K562 (cell line): ENCODE data around the gene LMBR1. TPM values are rescaled to one million over a fixed set of nuclear protein-coding genes. Genes with fewer than 3 reads are reported as not detected.

Source experiments
- BCOR ChIP-seq: fragments of 450-650 bp; IDR thresholded peaks from 2 replicates; pipeline ENCODE4 v1.6.1; 2016
- EP300 ChIP-seq: IDR thresholded peaks from 2 replicates; pipeline ENCODE4 v1.6.1; 2012; ENCODE audit warnings: low read length, improper control_type of control experiment
- GATA2 ChIP-seq: sonication (generic); formaldehyde crosslinking; IDR thresholded peaks from 2 replicates; pipeline ENCODE4 v1.4.0; 2020; ENCODE audit warnings: mild to moderate bottlenecking, missing genetic modification reagents
- GATAD2A ChIP-seq: fragments of 450-650 bp; IDR thresholded peaks from 2 replicates; pipeline ENCODE4 v1.6.1; 2017
- HDAC2 ChIP-seq: fragments of 450-650 bp; IDR thresholded peaks from 2 replicates; pipeline ENCODE4 v1.6.1; 2016; ENCODE audit warnings: mild to moderate bottlenecking
- KAT7 ChIP-seq: sonication (generic); formaldehyde crosslinking; IDR thresholded peaks from 2 replicates; pipeline ENCODE4 v1.8.0; 2022; ENCODE audit warnings: missing genetic modification reagents, mild to moderate bottlenecking, borderline replicate concordance
- LEF1 ChIP-seq: fragments of 450-650 bp; IDR thresholded peaks from 2 replicates; pipeline ENCODE4 v1.6.1; 2016; ENCODE audit warnings: mild to moderate bottlenecking
- MIER1 ChIP-seq: fragments of 450-650 bp; IDR thresholded peaks from 2 replicates; pipeline ENCODE4 v1.6.1; 2016; ENCODE audit warnings: antibody characterized with exemption, mild to moderate bottlenecking, low read depth
- MTA2 ChIP-seq: fragments of 450-650 bp; IDR thresholded peaks from 2 replicates; pipeline ENCODE4 v1.6.1; 2016; ENCODE audit warnings: low read depth
- NCOA1 ChIP-seq: fragments of 450-650 bp; IDR thresholded peaks from 2 replicates; pipeline ENCODE4 v1.6.1; 2016; ENCODE audit warnings: low read depth
- REST ChIP-seq, 2 experiments: fragments of 450-650 bp; formaldehyde crosslinking in 1 of 2; IDR thresholded peaks; 2 replicates each; pipeline versions ENCODE4 v1.4.0 to v1.6.1; 2014 to 2020; ENCODE audit warnings: mild to moderate bottlenecking in 2 of 2, borderline replicate concordance in 1 of 2, low read depth in 1 of 2
- SMARCA4 ChIP-seq: fragments of 450-650 bp; IDR thresholded peaks from 2 replicates; pipeline ENCODE4 v1.6.1; 2016
- SP1 ChIP-seq: sonication (generic); formaldehyde crosslinking; IDR thresholded peaks from 2 replicates; pipeline ENCODE4 v1.8.1; 2022; ENCODE audit warnings: mild to moderate bottlenecking, missing genetic modification reagents
- TCF3 ChIP-seq: sonication (generic); formaldehyde crosslinking; IDR thresholded peaks from 2 replicates; pipeline ENCODE4 v1.4.0; 2020; ENCODE audit warnings: mild to moderate bottlenecking, missing genetic modification reagents
- TCF7 ChIP-seq: sonication (generic); IDR thresholded peaks from 2 replicates; pipeline ENCODE4 v1.6.1; 2016; ENCODE audit warnings: antibody characterized with exemption, borderline replicate concordance
- TRIM24 ChIP-seq, 2 experiments: fragments of 450-650 bp; IDR thresholded peaks; 2 replicates each; pipeline ENCODE4 v1.6.1; 2016
- XRCC5 ChIP-seq: fragments of 200-400 bp; formaldehyde crosslinking; IDR thresholded peaks from 2 replicates; pipeline ENCODE4 v1.6.1; 2017; ENCODE audit warnings: low read depth, mild to moderate bottlenecking, low read length
- ZC3H11A ChIP-seq: IDR thresholded peaks from 2 replicates; pipeline ENCODE4 v1.6.1; 2012; ENCODE audit warnings: low read depth, low read length, improper control_type of control experiment
- ZEB2 ChIP-seq: fragments of 450-650 bp; IDR thresholded peaks from 2 replicates; pipeline ENCODE4 v1.6.1; 2016
- ZFP30 ChIP-seq: fragments of 250-450 bp; sonication (Bioruptor Pico); IDR thresholded peaks from 2 replicates; pipeline ENCODE4 v1.8.0; 2022; ENCODE audit warnings: moderate library complexity, mild to moderate bottlenecking, inconsistent platforms, borderline replicate concordance
- ZNF347 ChIP-seq: fragments of 450-650 bp; formaldehyde crosslinking; IDR thresholded peaks from 2 replicates; pipeline ENCODE4 v1.4.0; 2020; ENCODE audit warnings: low read depth, mild to moderate bottlenecking, moderate library complexity
- ZNF384 ChIP-seq: IDR thresholded peaks from 2 replicates; pipeline ENCODE4 v1.6.1; 2012; ENCODE audit warnings: low read depth, low read length, improper control_type of control experiment
- polyA plus RNA-seq, 8 experiments: library from polyadenylated mRNA; depleted of rRNA in 4 of 8; stranded (reverse) in 5 of 8; unstranded in 3 of 8; fragments of >200 nt; fragmentation: Nextera tagmentation in 2 of 8; fragmentation: Illumina TruSeq in 1 of 8; extraction: Ambion mirVana in 2 of 8; extraction: Trizol in 1 of 8; gene quantifications; 2 replicates each; pipeline versions ENCODE4 v1.2.1 to v1.2.3, GENCODE V29; 2011 to 2014; ENCODE audit warnings: inconsistent platforms in 1 of 8, missing spikeins in 1 of 8
- total RNA-seq, 7 experiments: library from RNA; depleted of rRNA in 6 of 7; stranded (reverse); fragments of >200 nt in 6 of 7; fragmentation: Illumina TruSeq in 2 of 7; extraction: Trizol in 2 of 7; gene quantifications; 2 replicates each; pipeline versions ENCODE4 v1.2.1 to v1.2.3, GENCODE V29; 2011 to 2021; ENCODE audit warnings: low replicate concordance in 1 of 7
- TF ChIP-seq, protein P1 (sequence below): fragments of 450-650 bp; IDR thresholded peaks from 2 replicates; pipeline ENCODE4 v1.6.1; 2016; ENCODE audit warnings: low read depth, mild to moderate bottlenecking, moderate library complexity

The LMBR1 gene
- total and polyA plus RNA-seq, 9 of the 15 experiments (the other 6 are each of a cell fraction or from before 2014, with no cell fraction given): 7.7 to 90.0 (median 59.9) TPM

- peak; percentile 63; the same call in 1 of the 2 replicates for TF ChIP-seq ZEB2
- no peak for TF ChIP-seq ZNF347
- TF ChIP-seq XRCC5: no peak
- TF ChIP-seq TRIM24 (IDR thresholded peaks at IDR 0.05): peak; percentile 55 to 70; a peak in 3 of 4 replicates
- TF ChIP-seq SP1 (CRISPR knock-in tag): peak; percentile 32; the same call in 1 of the 2 replicates
- TF ChIP-seq SMARCA4: peak; percentile 47
- 0 out of 2 replicates have a peak, but pooled peaks have one; percentile 44 for TF ChIP-seq NCOA1
- TF ChIP-seq ZFP30: no peak
- peak; percentile 83; the same call in 1 of the 2 replicates for TF ChIP-seq HDAC2
- TF ChIP-seq LEF1: peak; percentile 73; the same call in 1 of the 2 replicates
- TF ChIP-seq TCF7: no peak
- TF ChIP-seq BCOR: peak; percentile 59; the same call in 1 of the 2 replicates
- TF ChIP-seq TCF3: peak; percentile 74
- TF ChIP-seq EP300: peak; percentile 75
- 0 out of 2 replicates have a peak, but pooled peaks have one; percentile 50 for TF ChIP-seq ZC3H11A
- TF ChIP-seq KAT7 (CRISPR knock-in tag): no peak
- peak; percentile 36; the same call in 1 of the 2 replicates for TF ChIP-seq GATAD2A
- TF ChIP-seq MIER1: no peak
- TF ChIP-seq, protein P1, sequence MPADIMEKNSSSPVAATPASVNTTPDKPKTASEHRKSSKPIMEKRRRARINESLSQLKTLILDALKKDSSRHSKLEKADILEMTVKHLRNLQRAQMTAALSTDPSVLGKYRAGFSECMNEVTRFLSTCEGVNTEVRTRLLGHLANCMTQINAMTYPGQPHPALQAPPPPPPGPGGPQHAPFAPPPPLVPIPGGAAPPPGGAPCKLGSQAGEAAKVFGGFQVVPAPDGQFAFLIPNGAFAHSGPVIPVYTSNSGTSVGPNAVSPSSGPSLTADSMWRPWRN: peak; percentile 66; the same call in 1 of the 2 replicates
- peak; percentile 63; the same call in 1 of the 2 replicates for TF ChIP-seq ZNF384
- TF ChIP-seq MTA2: no peak; the same call in 1 of the 2 replicates
- peak; percentile 38 for TF ChIP-seq GATA2
- TF ChIP-seq REST (IDR thresholded peaks at IDR 0.05; ENCODE audit: borderline replicate concordance): peak; percentile 99
- TF ChIP-seq REST (CRISPR knock-in tag; IDR thresholded peaks at IDR 0.05; ENCODE audit: low read depth): no peak
Measured at GRCh38 chr7:156886020-156886795, 6.8 kb downstream of the LMBR1 start (continued).
